Ovary (tissue), 9 donors: ENCODE measurements around the gene OR51B5. TPM values are rescaled to one million over a fixed set of nuclear protein-coding genes. Genes with fewer than 3 reads are reported as not detected.

Experiments
- DNase-seq, 5 donors: peaks; one replicate each; pipeline ENCODE4 v3.0.0-alpha.2; 2019 to 2020
- H3K27ac ChIP-seq, 2 donors: fragments of 200-600 bp; one replicate each; pipeline versions ENCODE4 v1.5.1 to v1.8.0; 2019 to 2022
- H3K27me3 ChIP-seq: fragments of 200-600 bp; one replicate; pipeline ENCODE4 v1.8.0; 2022
- H3K36me3 ChIP-seq: fragments of 200-600 bp; sonication (generic); one replicate; pipeline ENCODE4 v1.5.1; 2019
- H3K4me1 ChIP-seq: one replicate; pipeline ENCODE4 v1.8.1; 2013; ENCODE audit warnings: mild to moderate bottlenecking, moderate library complexity; ENCODE audit not compliant: insufficient read depth
- H3K4me3 ChIP-seq: fragments of 200-600 bp; sonication (generic); one replicate; pipeline ENCODE4 v1.5.1; 2017
- H3K9me3 ChIP-seq, 2 donors: fragments of 200-600 bp in 1 of 2; sonication (generic) in 1 of 2; one replicate each; pipeline versions ENCODE4 v1.5.1 to v1.8.1; 2013 to 2019; ENCODE audit warnings: mild to moderate bottlenecking in 1 of 2, moderate library complexity in 1 of 2
- EP300 ChIP-seq: sonication (generic); formaldehyde crosslinking; IDR thresholded peaks from one replicate; pipeline ENCODE4 v1.6.1; 2017; ENCODE audit warnings: antibody characterized with exemption
- POLR2A ChIP-seq: fragments of 450-650 bp; IDR thresholded peaks from one replicate; pipeline ENCODE4 v1.6.1; 2017; ENCODE audit warnings: antibody characterized with exemption, mild to moderate bottlenecking, moderate library complexity
- WGBS, 3 donors: extraction: QIAGEN DNeasy Blood & Tissue Kit in 1 of 3; methylation state at CpG; one replicate each; pipeline versions ENCODE4 v1.1.5 to v1.1.7; 2013 to 2017; 5-methylcytosine and 5-hydroxymethylcytosine counted together
- intact Hi-C, 4 donors: fragments of 100-400 bp; cut with DNase I; formaldehyde crosslinking; loops; one replicate each; pipeline versions ENCODE4 v1.11.0 to v1.15.1; 2022 to 2023
- polyA plus RNA-seq, 2 donors: library from polyadenylated mRNA; stranded (reverse); fragments of 200-250 nt in 1 of 2; fragments of 350-450 nt in 1 of 2; fragmentation: Illumina TruSeq in 1 of 2; extraction: RNeasy Lipid Tissue Mini Kit (QIAGEN cat#74804) in 1 of 2; gene quantifications; one replicate each; pipeline ENCODE4 v1.2.3, GENCODE V29; 2013 to 2014
- total RNA-seq, 7 donors: library from RNA; depleted of rRNA in 2 of 7; stranded (reverse); fragments of >200 nt in 2 of 7; fragmentation: NEBNext Ultra II Directional in 3 of 7; extraction: Animal tissue kit (Norgen Biotek cat#: 25700) in 3 of 7; gene quantifications; one replicate each; pipeline versions ENCODE4 v1.1.0 to v1.2.4, GENCODE V29; 2016 to 2023
- TF ChIP-seq, protein P1 (sequence below), 3 donors: fragments of 450-650 bp in 2 of 3; fragments of 200-600 bp in 1 of 3; IDR thresholded peaks; one replicate each; pipeline versions ENCODE4 v1.5.1 to v1.8.0; 2016 to 2022; ENCODE audit warnings: antibody characterized with exemption in 3 of 3, mild to moderate bottlenecking in 1 of 3
- donor health status: DM: no; HTN: no; CAD: no; lungs with moderate emphysema.
- donor health status: DM: no; HTN: no; CAD: no.
- donor health status: Bipolar disorder and iron deficiency.
- donor health status: DM: yes; HTN: yes; CAD: no.
- donor health status: DM: no; HTN: no; CAD: no.
- donor health status: DM: yes; HTN: yes; CAD: no.

OR51B5 gene
- total and polyA plus RNA-seq, 9 donors: 0.30 to 2.1 (median 0.74) TPM

DNA sequence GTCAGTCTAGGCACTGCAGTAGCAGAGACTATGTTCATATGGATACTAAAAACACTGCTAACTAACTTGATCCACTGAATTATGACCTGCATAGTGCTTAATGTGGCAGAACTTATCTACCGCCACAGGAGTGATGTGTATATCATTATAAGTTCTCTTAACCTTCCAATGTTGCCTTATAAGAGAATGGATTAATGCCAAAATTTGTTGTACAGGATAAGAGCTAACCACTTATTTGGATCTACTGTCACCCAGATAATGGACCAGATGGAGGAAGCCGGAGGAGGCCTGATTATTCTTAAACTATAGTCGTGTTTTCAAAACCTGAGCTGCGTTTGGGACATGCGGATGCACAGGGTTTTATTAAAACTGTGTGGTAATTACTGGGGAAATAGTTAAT, 39.7 kb downstream of the OR51B5 start:
- Histone ChIP-seq H3K4me1 (no peaks in the 10 kb centered on the region), H3K27me3 (no peaks in the 10 kb centered on the region), H3K27ac (no peak overlapping the region), H3K36me3 (no peaks in the 10 kb centered on the region), H3K9me3 (no peaks in the 10 kb centered on the region), H3K4me3 (no peak overlapping the region)
- intact Hi-C loops: no loop called here
- 50 to 57% (median 54%) methylated on average over 5 of the region's 5 CpGs for WGBS, 3 donors
- TF ChIP-seq POLR2A (no peak), EP300 (no peak)
- TF ChIP-seq, protein P1, sequence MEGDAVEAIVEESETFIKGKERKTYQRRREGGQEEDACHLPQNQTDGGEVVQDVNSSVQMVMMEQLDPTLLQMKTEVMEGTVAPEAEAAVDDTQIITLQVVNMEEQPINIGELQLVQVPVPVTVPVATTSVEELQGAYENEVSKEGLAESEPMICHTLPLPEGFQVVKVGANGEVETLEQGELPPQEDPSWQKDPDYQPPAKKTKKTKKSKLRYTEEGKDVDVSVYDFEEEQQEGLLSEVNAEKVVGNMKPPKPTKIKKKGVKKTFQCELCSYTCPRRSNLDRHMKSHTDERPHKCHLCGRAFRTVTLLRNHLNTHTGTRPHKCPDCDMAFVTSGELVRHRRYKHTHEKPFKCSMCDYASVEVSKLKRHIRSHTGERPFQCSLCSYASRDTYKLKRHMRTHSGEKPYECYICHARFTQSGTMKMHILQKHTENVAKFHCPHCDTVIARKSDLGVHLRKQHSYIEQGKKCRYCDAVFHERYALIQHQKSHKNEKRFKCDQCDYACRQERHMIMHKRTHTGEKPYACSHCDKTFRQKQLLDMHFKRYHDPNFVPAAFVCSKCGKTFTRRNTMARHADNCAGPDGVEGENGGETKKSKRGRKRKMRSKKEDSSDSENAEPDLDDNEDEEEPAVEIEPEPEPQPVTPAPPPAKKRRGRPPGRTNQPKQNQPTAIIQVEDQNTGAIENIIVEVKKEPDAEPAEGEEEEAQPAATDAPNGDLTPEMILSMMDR (IDR thresholded peaks at IDR 0.05): no peak
- DNase-seq: no peak

DNA sequence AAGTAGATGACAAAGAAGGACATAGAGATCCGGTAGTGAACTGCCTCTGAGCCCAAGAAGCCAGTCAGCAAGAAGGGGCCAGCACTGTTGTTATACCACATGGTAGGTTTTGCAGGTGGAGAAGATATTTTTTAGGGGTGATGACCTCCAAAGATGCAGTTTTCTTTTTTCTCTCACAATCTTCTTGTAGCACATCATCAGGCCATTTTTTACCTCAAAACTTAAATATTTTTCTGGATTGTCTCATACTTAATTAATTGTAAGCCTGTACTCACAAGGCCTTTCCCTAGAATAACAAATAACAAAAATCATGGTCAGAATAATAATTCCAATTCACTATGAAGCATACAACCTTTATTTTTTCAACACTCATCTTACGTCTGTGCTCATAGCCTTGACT, 41.5 kb downstream of the OR51B5 start, which contains the start of gene OR51B4:
OR51B4 (minus strand) TSS at position 101 of the 400 bp plus-strand sequence; CDS start at position 101, 0 bp downstream.
- 78 to 93% (median 91%) methylated on average over 2 of the region's 2 CpGs for WGBS, 3 donors
- Histone ChIP-seq H3K9me3 (no peaks in the 10 kb centered on the region), H3K4me1 (no peaks in the 10 kb centered on the region), H3K27me3 (no peaks in the 10 kb centered on the region), H3K36me3 (no peaks in the 10 kb centered on the region), H3K4me3 (no peak within 1 kb of the TSS), H3K27ac (no peak within 1 kb of the TSS)
- TF ChIP-seq, protein P1 (IDR thresholded peaks at IDR 0.05): no peak
- TF ChIP-seq POLR2A (no peak), EP300 (no peak)
- no peak for DNase-seq
- intact Hi-C loops: no loop called here

DNA sequence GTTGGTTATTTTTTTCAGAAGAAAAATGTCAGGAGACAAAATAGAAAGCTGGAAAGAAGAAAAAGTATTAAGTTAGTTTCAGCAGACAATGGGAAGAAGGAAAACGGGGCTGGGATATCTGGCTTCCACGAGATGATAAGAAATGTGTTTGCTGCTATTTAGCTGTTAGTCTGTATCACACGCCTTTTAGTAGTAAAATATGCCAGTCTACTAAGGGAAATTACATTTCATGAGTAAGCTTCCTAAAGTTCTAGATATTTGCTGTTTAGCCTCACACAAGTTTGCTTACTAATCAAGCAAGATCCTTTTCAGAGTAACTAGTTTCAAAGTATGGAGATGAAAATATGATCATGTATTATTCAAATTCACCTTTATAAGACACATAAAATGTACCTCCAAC, 43.1 kb downstream of the OR51B5 start:
- Histone ChIP-seq H3K27me3 (no peaks in the 10 kb centered on the region), H3K27ac (no peak overlapping the region), H3K4me3 (no peak overlapping the region), H3K36me3 (no peaks in the 10 kb centered on the region), H3K9me3 (no peaks in the 10 kb centered on the region), H3K4me1 (no peaks in the 10 kb centered on the region)
- intact Hi-C loops: no loop called here
- no peak for DNase-seq
- 5 to 11% (median 5%) methylated on average over 3 of the region's 3 CpGs for WGBS, 3 donors
- TF ChIP-seq POLR2A (no peak), EP300 (no peak)
- TF ChIP-seq, protein P1 (IDR thresholded peaks at IDR 0.05): no peak

DNA sequence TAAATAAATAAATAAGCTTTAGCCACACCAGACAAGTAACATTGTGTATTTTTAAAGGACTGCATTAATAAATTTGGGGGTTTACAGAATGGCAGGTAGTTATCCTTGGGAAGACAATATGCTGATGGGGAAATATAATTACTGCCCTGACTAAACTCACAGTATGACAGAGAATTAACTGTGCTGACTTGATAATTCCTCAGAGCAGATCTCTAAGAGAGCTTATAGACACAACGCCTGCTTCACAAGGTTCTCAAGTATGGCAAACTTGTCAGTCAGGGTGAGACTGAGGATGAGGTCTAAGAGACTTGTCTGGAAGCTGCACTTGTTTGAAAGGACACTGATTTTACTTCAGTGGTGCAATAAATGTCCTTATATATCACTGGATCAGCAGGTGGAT, 44.9 kb downstream of the OR51B5 start:
- DNase-seq: no peak
- no peak overlapping the region for H3K27ac ChIP-seq
- H3K4me3 ChIP-seq: no peak overlapping the region
- TF ChIP-seq, protein P1 (IDR thresholded peaks at IDR 0.05): no peak
- TF ChIP-seq POLR2A: no peak
- no peak for TF ChIP-seq EP300
- H3K4me1 ChIP-seq: no peaks in the 10 kb centered on the region
- H3K36me3 ChIP-seq: no peaks in the 10 kb centered on the region
- no peaks in the 10 kb centered on the region for H3K27me3 ChIP-seq
- intact Hi-C loops: no loop called here
- H3K9me3 ChIP-seq: no peaks in the 10 kb centered on the region
- WGBS, 3 donors: 0 to 54% (median 3%) methylated on average over 1 of the region's 1 CpG
